Pons (tissue), 1 donor: ENCODE measurements around the gene CCL24.
"Not testable (repeated sequence)": the region's sequence is repeated elsewhere in the genome, so short reads cannot be mapped to it uniquely, and the experiment has no call there.

Source experiments
- DNase-seq: peaks from one replicate; pipeline ENCODE4 v3.0.0-alpha.2; 2016; ENCODE audit warnings: low spot score

The CCL24 gene

DNA sequence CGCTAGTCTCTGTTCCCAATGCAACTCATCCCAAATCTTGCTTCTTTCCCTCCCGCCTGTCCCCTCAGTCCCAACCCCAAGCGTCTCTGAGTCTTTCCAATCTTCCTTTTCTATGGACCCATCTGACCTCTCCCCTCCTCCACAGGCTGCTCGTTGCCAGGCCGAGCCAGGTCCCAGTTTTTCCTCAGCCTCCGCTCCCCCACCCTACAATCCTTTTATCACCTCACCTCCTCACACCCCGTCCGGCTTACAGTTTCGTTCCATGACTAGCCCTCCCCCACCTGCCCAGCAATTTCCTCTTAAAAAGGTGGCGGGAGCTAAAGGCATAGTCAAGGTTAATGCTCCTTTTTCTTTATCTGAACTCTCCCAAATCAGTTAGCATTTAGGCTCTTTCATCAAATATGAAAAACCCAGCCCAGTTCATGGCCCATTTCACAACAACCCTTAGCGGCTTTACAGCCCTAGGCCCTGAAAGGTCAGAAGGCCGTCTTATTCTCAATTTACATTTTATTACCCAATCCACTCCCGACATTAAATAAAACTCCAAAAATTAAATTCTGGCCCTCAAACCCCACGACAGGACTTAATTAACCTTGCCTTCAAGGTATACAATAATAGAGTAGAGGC, 32.8 kb downstream of the CCL24 start:
- not testable (repeated sequence) for DNase-seq

DNA sequence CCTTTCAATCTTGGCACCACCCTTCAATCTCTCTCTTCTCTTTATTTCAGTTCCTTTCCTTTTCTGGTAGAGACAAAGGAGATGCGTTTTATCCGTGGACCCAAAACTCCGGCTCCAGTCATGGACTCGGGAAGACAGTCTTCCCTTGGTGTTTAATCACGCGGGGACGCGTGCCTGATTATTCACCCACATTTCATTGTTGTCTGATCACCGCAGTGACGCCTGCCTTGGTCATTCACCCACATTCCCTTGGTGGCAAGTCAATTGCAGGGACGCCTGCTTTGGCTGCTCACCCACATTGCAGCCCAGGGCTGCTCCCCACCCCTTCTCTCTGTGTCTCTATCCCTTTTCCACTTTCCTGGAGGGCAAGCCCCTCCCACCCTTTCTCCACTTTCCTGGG, 34.1 kb downstream of the CCL24 start:
- not testable (repeated sequence) for DNase-seq

DNA sequence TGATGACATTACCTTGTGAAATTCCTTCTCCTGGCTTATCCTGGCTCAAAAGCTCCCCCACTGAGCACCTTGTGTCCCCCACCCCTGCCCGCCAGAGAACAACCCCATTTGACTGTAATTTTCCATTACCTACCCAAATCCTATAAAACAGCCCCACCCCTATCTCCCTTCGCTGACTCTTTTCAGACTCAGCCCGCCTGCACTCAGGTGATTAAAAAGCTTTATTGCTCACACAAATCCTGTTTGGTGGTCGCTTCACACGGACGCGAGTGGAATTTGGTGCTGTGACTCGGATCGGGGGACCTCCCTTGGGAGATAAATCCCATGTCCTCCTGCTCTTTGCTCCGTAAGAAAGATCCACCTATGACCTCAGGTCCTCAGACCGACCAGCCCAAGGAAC, 34.6 kb downstream of the CCL24 start:
- DNase-seq, result not testable (repeated sequence)

DNA sequence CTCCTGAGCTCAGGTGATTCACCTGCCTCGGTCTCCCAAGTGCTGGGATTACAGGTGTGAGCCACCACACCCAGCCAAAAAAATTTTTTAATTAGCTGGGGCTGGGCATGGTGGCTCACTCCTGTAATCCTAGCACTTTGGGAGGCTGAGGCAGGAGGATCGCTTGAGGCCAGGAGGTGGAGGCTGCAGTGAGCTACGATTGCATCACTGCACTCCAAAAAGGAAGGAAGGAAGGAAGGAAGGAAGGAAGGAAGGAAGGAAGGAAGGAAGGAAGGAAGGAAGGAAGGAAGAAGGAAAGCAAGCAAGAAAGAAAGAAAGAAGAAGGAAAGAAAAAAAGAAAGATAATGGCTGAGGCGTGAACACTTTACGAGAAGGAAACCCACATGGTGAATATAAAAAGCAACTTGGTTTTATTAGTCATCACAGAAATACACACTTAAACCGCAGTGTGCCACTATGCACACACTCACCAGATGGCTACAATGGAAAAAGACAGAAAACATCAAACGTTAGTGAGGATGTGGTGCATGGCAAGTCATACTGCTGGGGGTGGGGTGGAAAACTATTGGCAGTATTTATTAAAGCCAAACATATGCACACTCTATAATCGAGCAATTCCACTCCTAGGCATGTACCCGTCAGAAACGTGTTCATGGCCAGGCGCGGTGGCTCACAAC, 37.2 kb downstream of the CCL24 start:
- no peak for DNase-seq

DNA sequence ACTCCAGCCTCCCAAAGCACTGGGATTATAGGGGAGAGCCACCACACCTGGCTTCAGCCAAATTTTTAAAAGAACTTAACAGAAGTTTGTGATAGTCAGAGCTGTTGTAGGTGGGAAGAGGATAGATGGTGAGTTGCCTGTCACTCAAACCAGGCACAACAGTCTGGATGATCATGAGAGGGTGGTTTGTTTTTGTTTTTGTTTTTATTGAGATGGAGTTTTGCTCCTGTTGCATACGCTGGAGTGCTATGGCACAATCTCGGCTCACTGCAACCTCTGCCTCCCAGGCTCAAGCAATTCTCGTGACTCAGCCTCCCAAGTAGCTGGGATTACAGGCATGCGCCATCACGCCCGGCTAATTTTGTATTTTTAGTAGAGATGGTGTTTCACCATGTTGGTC, 39.6 kb downstream of the CCL24 start:
- DNase-seq, result not testable (repeated sequence)

DNA sequence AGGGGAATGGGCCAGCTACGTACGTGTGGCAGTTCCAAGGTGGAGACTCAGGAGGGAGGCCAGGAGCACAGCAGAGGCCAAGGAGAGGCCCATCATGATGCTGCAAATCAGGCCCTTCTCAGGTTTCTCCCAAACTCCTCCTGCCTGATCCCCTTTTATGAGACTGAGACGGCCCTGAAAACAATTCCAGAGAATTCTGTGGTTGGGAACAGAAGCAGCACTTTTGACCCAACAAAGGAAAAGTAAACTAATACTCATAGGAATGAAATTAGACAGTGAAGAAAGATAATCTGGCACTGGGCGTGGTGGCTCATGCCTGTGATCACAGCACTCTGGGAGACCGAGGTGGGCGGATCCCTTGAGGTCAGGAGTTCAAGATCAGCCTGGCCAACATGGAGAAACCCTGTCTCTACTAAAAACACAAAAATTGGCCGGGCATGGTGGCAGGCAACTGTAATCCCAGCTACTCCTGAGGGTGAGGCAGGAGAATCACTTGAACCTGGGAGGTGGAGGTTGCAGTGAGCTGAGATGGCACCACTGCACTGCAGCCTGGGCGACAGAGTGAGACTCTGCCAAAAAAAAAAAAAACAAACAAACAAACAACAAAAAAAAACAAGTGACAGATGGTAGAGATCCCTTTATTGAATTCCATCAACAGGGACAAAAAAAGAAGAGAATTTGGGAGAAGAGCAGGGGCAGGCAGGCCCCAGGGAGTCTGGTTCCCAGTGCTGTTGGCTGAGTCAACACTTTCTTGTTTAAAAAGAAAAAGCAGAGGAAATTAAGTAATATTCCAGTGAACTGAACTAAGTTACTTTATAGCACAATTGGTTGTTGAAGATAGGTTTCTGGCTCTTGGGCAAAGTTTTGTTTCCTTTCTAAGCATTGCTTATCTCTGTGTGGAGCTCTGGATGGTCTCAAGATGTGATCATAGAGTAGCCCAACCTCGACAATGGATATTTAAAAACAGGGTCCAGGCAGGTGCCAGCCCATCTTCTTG, 41.2 kb downstream of the CCL24 start, which contains the start of gene CCL26:
CCL26 (minus strand) TSS at position 131 of the 997 bp plus-strand sequence; CDS start at position 96, 35 bp downstream.
- no peak for DNase-seq

DNA sequence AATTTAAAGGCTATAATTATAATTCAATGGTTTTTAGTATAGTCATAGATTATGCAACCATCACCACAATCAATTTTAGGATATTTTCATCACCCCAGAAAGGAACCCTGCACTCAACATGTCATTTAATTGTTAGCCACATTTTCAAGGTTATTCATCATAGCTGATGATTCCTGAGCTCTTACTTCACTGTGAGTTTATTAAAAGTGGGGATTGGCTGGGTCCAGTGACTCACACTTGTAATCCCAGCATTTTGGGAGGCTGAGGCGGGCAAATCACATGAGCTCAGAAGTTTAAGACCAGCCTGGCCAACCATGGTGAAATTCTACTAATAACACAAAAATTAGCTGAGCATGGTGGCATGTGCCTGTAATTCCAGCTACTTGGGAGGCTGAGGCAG, 42.4 kb downstream of the CCL24 start:
- DNase-seq, result no peak

DNA sequence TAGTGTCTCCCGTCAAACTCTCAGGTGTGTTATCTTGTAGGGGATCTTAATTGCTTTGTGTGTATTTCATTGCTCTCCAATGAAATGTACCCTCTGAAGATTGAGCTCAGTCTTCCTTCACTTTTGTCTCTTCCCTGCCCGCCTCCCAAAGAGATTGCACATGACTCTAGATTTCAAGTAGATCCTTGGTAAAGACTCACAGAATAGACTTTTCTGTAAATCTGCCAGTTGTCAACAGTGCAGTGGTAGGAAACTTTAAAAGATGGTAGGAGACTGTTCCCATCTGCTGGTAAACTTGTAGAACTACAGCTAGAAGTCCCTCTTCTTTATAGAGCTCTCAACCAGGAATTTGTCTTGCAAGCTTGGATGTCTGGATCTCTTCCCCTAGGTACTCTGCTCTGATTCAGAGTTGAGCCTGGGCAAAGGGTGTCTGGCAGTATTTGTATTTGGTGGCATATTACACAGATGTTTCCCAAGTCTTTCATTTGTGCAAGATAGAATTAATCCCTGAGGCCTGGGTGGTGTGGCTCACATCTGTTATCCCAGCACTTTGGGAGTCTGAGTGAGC, 51.2 kb downstream of the CCL24 start:
- peak; percentile 85 for DNase-seq

DNA sequence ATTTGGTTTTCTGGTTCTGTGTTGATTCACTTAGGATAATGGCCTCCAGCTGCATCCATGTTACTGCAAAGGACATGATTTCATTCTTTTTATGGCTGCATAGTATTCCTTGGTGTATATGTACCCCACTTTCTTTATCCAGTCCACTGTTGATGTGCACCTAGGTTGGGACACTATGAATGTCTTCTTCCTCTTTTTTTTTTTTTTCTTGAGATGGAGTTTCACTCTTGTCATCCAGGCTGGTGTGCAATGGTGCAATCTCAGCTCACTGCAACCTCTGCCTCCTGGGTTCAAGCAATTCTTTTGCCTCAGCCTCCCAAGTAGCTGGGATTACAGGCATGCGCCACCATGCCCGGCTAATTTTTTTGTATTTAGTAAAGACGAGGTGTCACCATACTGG, 51.8 kb downstream of the CCL24 start:
- DNase-seq, result not testable (repeated sequence)
